Activated B cell treated with CpG ODN at 0.5 μM for 24 hours (primary cell): ENCODE results near the gene EPB41L1. TPM values are rescaled to one million over a fixed set of nuclear protein-coding genes. Genes with fewer than 3 reads are reported as not detected.

Source experiments
- ATAC-seq: fragments of 200-7000 bp; cut with Tn5 transposase; one replicate; pipeline ENCODE4 v1.10.0; 2021; ENCODE audit warnings: low read depth, mild to moderate bottlenecking, moderate library complexity
- CTCF ChIA-PET: fragments of 350-600 bp; sonication (Branson Sonifier 250); formaldehyde crosslinking; loops from one replicate; lab custom pipeline; 2021; ENCODE audit warnings: antibody characterized with exemption; lab: Charles Lee
- POLR2A ChIA-PET: fragments of 350-600 bp; sonication (Branson Sonifier 250); formaldehyde crosslinking; loops from one replicate; lab custom pipeline; 2021; ENCODE audit warnings: antibody characterized with exemption; lab: Charles Lee
- DNase-seq: peaks from one replicate; pipeline ENCODE4 v3.0.0; 2022
- H3K27ac Mint-ChIP-seq: one replicate; pipeline ENCODE4 v1.8.0; 2020; ENCODE audit warnings: mixed read lengths
- H3K27me3 Mint-ChIP-seq: one replicate; pipeline ENCODE4 v1.8.0; 2021; ENCODE audit warnings: mixed read lengths
- H3K36me3 Mint-ChIP-seq: one replicate; pipeline ENCODE4 v1.8.0; 2021; ENCODE audit warnings: low read depth, mixed read lengths
- H3K4me1 Mint-ChIP-seq: one replicate; pipeline ENCODE4 v1.8.0; 2021; ENCODE audit warnings: mixed read lengths
- H3K4me3 Mint-ChIP-seq: one replicate; pipeline ENCODE4 v1.8.0; 2020; ENCODE audit warnings: mild to moderate bottlenecking, mixed read lengths
- H3K9me3 Mint-ChIP-seq: one replicate; pipeline ENCODE4 v1.8.0; 2020; ENCODE audit warnings: mixed read lengths
- CTCF ChIP-seq: fragments of 200-600 bp; IDR thresholded peaks from one replicate; pipeline ENCODE4 v1.8.0; 2022; ENCODE audit warnings: antibody characterized with exemption, mild to moderate bottlenecking
- intact Hi-C: fragments of 100-400 bp; cut with micrococcal nuclease; formaldehyde crosslinking; loops from one replicate; pipeline ENCODE4 v1.15.1; 2024
- total RNA-seq: library from RNA; stranded (reverse); gene quantifications from 2 replicates; pipeline ENCODE4 v1.2.3, GENCODE V29; 2022

The EPB41L1 gene
- total RNA-seq, 1 donor from 2014 or later: 0.64 TPM

DNA sequence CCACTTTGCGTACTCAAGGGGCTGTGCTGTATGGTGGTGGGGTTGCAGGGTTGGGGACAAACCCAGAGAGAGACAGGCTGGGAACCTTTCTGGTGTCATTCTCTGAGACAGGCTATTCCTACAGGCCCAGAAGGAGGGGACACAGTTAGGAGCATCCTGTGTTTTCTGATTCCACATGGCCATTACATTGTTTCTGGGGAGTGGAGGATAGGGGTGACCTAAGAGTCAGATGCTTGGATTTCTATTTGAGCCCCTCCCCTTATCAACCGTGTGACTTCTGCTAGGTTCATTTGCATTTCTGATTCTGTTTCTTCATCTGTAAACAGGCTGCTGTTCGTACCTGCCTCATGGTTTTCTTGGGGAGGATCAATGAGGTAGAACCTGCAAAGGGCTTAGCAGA lies 29.4 kb upstream of the EPB41L1 start:
- H3K9me3 Mint-ChIP-seq: no peaks in the 10 kb centered on the region
- no peak for TF ChIP-seq CTCF
- no peak overlapping the region for H3K27ac Mint-ChIP-seq
- peaks cover 7% of the 10 kb centered on the region for H3K4me1 Mint-ChIP-seq
- CTCF ChIA-PET: interaction anchor here (1.0 to 3.0 kb wide), 2 partner anchors 13 to 132 kb away, joined by 3 to 10 read pairs; no protein-coding TSS in a partner anchor
- DNase-seq (no peak), ATAC-seq (no peak)
- peaks cover 11% of the 10 kb centered on the region for H3K27me3 Mint-ChIP-seq
- H3K36me3 Mint-ChIP-seq: no peaks in the 10 kb centered on the region
- POLR2A ChIA-PET: no interaction called here
- no peak overlapping the region for H3K4me3 Mint-ChIP-seq
- intact Hi-C loops: no loop called here

- H3K27me3 Mint-ChIP-seq: peaks cover 4% of the 10 kb centered on the region
- no peak for TF ChIP-seq CTCF
- peaks cover 7% of the 10 kb centered on the region for H3K4me1 Mint-ChIP-seq
- ATAC-seq (no peak), DNase-seq (no peak)
- intact Hi-C loops: no loop called here
- POLR2A ChIA-PET: no interaction called here
- no peak overlapping the region for H3K4me3 Mint-ChIP-seq
- H3K9me3 Mint-ChIP-seq: no peaks in the 10 kb centered on the region
- H3K36me3 Mint-ChIP-seq: no peaks in the 10 kb centered on the region
- H3K27ac Mint-ChIP-seq: no peak overlapping the region
- CTCF ChIA-PET: interaction anchor here (1.2 to 3.0 kb wide), 2 partner anchors 10 to 11 kb away, joined by 3 to 10 read pairs; no protein-coding TSS in a partner anchor
Observed at GRCh38 chr20:36126836-36127527, 27.6 kb upstream of the EPB41L1 start.

DNA sequence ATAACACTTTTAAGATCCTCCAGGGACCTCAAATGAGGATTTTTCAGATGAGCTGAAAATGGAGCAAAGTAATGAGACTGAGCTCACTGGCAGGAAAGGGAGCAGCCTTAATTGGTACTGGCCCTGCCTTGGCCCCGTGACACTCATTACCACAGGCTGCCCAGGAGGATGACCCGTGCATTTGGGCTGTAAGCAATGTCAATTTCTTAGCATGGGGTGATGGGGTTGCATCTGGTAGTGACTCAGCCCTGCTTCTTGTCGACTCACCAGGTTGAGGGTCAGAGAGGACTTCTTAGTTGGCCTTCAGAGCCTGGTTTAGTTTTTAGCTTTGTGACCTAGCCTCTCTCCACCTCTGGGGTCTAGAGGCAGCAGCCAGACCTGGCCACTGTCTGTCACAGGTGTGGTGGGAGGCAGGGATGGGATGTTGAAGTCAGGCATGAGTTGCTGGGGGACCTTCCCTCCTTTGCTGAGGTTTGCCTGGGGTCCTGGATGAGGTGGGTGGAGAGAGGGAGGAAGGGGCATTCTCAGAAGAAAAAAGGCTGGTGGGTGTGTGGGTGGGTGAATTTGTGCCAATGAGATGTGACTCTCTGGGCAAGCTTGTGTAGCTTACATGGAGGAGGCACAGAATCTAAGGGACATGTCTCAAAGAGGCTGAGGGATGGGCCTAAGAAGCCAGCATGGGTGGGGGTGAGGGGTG lies 25.9 kb upstream of the EPB41L1 start:
- Mint-ChIP-seq H3K4me3 (no peak overlapping the region), H3K36me3 (no peaks in the 10 kb centered on the region), H3K9me3 (no peaks in the 10 kb centered on the region), H3K27me3 (peaks cover 4% of the 10 kb centered on the region), H3K27ac (no peak overlapping the region), H3K4me1 (peaks cover 17% of the 10 kb centered on the region)
- TF ChIP-seq CTCF: no peak
- ATAC-seq (no peak), DNase-seq (no peak)
- CTCF ChIA-PET: no interaction called here
- intact Hi-C loops: no loop called here
- POLR2A ChIA-PET: no interaction called here

GRCh38 chr20:36129160-36129543 lies 25.4 kb upstream of the EPB41L1 start:
- H3K36me3 Mint-ChIP-seq: no peaks in the 10 kb centered on the region
- peaks cover 19% of the 10 kb centered on the region for H3K4me1 Mint-ChIP-seq
- ChIA-PET CTCF (no interaction called here), POLR2A (interaction anchor here (0.7 kb wide), 1 partner anchor 213 kb away, joined by 3 read pairs; no protein-coding TSS in a partner anchor)
- no peak overlapping the region for H3K27ac Mint-ChIP-seq
- TF ChIP-seq CTCF: no peak
- DNase-seq: no peak
- no peaks in the 10 kb centered on the region for H3K9me3 Mint-ChIP-seq
- peaks cover 4% of the 10 kb centered on the region for H3K27me3 Mint-ChIP-seq
- intact Hi-C loops: no loop called here
- H3K4me3 Mint-ChIP-seq: no peak overlapping the region
- ATAC-seq: no peak

DNA sequence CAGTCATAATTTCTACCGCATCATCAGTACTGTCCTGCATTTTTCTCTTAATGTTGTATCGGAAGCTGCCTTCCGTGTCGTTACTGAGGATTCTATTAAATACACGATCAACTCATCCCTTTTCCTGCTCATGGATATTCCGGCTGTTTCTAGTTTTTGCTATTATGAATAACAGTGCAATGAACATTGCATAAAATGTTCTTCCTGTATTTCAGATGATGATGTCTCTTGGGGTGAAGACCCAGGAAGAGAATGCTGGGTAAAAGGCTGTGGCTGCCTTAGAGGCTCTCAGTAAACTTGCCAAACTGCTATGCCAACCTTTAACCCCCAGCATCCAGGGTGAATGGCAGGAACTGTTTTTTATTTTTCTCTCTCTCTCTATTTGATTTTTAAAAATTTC lies 24.1 kb upstream of the EPB41L1 start:
- no peaks in the 10 kb centered on the region for H3K9me3 Mint-ChIP-seq
- no peak for ATAC-seq
- TF ChIP-seq CTCF: no peak
- no peak for DNase-seq
- ChIA-PET CTCF (no interaction called here), POLR2A (no interaction called here)
- H3K27ac Mint-ChIP-seq: no peak overlapping the region
- H3K27me3 Mint-ChIP-seq: peaks cover 3% of the 10 kb centered on the region
- intact Hi-C loops: loop anchor here (5.0 kb wide), 1 partner anchor 33 kb away; no protein-coding TSS in a partner anchor
- H3K36me3 Mint-ChIP-seq: no peaks in the 10 kb centered on the region
- peaks cover 15% of the 10 kb centered on the region for H3K4me1 Mint-ChIP-seq
- no peak overlapping the region for H3K4me3 Mint-ChIP-seq
